ENCODE measurements around the gene TRPM4.

GRCh38 chr19:49231804-49232203 lies 74.2 kb downstream of the TRPM4 start:
- TF ChIP-seq CTCF (conservative IDR thresholded peaks at IDR 0.05; ENCODE audit: low read depth, low read length) (no peak), EZH2phosphoT487 (IDR thresholded peaks at IDR 0.05; ENCODE audit: borderline replicate concordance, low read length) (no peak), EZH2 (IDR thresholded peaks at IDR 0.05; ENCODE audit: low read length, unreplicated experiment) (no peak)

Measured in PC-3 (cell line).